Raji (cell line): ENCODE measurements around the gene ANKH.

ENCODE experiments used
- POLR2A ChIP-seq: IDR thresholded peaks from 2 replicates; pipeline ENCODE4 v1.6.1; 2011; ENCODE audit warnings: low read depth, low read length, control low read depth; ENCODE audit not compliant: insufficient read depth

The ANKH gene

DNA sequence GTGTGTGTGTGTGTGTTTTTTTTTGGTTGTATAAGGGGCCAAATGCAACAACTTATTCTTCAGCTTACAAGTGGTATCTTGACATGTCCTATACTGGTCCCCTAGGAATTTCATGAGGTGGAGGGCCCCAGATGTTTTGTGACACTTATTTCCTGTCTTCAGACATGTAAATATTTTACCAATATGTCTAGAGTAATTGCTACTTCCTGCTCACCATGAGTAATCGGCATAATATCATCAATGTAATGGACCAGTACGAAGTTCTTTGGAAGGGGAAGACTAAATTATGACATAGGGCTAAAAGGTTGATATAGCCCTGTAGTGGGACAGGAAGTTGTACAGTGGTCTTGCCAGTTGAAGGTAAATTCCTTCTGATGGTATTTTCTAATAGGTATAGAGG lies 210.7 kb downstream of the ANKH start:
- no peak; the same call in 1 of the 2 replicates for TF ChIP-seq POLR2A

DNA sequence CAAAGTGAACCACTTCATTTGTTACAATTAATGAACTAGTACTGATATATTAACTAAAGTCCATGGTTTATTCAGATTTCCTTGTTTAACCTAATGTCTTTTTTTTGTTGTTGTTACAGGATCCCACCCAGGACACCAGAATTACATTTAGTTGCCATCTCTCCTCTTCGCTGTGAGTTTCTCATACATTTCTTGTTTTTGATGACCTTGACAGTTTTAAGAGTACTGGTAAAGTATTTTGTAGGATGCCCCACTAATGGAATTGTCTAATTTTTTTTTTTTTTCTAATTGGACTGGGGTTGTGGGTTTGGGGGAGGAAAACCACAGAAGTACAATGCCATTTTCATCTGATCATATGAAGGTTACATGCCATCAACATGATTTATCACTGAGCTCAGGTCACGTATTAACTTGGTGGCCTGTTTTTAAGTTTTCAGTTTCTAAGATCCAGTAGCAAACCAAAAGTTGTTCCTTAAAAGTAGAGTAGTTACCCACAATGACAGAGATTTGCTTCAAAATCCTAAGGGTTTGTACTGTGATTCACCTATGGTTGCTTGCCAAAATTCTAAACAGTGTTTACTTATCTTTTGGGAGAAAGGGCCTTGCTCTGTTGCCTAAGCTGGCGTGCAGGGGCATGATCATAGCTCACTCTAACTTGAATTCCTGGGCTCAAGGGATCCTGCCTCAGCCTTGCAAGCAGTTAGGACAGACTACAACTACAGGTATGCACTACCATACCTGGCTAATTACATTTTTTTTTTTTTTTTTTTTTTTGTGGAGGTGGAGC lies 211.6 kb downstream of the ANKH start:
- TF ChIP-seq POLR2A = no peak

DNA sequence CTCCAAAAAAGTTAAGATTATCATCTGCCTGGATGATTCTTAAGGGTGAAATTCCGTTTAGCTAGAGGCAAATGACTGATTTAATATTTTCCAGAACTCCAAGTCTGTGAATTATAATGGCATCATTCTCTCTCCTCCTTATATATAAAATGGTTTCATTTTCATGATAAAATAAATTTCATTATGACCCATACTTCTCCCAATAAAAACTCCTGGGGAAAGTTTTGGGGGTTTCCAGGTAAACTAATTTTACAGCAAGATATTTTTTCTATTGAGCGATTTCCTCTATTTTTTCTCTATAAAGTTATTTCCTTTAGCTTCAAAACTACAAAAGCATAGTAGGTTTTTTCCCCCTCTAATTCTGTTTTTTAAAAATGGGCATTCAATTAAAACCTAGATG lies 214.7 kb downstream of the ANKH start:
- TF ChIP-seq POLR2A = no peak

DNA sequence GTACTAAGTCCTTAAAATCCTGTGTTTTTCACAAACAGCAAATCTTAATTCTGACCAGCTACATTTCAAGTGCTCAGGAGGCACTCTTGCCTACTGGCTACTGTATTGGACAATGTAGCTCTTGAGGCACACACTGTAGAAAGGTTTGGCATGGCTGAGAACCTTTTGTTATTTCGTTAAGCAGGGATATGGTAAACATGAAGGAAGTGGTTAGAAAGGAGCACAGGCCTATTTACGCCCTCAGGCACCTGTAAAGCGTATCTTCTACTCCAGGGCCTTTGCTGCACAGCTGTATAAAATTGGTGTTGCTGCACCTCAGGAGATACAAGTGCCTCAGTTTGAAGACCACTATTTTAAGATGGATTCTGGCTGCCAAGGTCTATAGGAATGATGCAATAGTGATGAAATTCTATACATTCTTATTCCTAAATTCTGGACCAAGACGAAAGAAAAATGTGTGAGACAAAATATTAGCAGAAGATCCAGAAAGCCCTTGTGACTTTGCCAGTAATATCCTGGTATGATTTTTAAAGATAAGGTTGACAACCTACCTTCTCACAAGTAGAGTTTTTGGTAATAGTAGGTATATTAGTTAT lies 216.3 kb downstream of the ANKH start:
- no peak for TF ChIP-seq POLR2A
